Measurements from ENCODE around the gene TKFC. TPM values are rescaled to one million over a fixed set of nuclear protein-coding genes. Genes with fewer than 3 reads are reported as not detected.

The TKFC gene
- total and polyA plus RNA-seq, 9 of the 15 experiments (the other 6 are each of a cell fraction or from before 2014, with no cell fraction given) = 2.0 to 61.7 (median 28.5) TPM

DNA sequence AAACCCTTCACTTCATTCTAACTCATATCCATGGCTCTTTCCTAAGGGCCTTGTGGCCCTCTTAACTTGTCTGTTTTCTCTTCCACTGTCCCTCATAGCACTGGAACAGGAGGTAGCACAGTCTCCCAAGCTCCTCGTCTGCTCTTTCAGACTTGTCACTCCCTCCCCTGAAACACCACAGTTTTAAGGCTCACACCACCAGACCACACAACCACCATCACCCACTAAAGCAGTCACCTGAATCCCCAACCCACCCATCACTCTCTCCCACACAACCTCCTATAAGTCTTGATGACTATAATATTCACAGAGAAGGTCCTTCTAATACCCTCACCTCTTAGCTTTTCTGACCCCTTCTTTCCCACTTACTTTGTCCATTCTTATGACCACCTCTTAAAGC lies 26.8 kb upstream of the TKFC start (continued):
- TF ChIP-seq, protein P1, sequence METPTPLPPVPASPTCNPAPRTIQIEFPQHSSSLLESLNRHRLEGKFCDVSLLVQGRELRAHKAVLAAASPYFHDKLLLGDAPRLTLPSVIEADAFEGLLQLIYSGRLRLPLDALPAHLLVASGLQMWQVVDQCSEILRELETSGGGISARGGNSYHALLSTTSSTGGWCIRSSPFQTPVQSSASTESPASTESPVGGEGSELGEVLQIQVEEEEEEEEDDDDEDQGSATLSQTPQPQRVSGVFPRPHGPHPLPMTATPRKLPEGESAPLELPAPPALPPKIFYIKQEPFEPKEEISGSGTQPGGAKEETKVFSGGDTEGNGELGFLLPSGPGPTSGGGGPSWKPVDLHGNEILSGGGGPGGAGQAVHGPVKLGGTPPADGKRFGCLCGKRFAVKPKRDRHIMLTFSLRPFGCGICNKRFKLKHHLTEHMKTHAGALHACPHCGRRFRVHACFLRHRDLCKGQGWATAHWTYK (CRISPR knock-in tag; IDR thresholded peaks at IDR 0.05) = no peak

DNA sequence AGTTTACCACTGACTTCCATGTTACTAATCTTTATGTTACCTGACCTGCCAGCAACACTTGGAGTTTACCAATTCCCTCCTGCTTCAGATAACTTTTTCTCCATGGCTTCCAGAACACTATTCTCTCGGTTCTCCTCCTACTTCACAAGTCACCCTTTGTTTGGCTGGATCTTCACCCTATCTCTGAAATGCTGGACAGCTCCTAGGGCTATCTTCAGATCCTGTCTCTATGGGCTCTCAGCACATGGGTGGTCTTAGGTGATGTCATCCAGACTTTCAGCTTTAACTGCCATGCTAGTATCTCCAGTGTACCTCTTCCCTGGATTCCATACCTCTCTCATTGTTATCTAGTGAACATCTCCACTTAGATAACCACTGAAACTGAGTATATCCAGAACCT lies 25.7 kb upstream of the TKFC start:
- FAIRE-seq = no peak
- in situ Hi-C loops (cut with MboI) = no loop called here
- peaks cover 98% of the 10 kb centered on the region for H3K36me3 ChIP-seq (ENCODE audit: control insufficient read depth, insufficient read depth, low read length)

More for the DNA sequence above, 25.7 kb upstream of the TKFC start:
- no TSS peak for BruUV-seq (replicated peaks)
- no peak for TF ChIP-seq BCOR (IDR thresholded peaks at IDR 0.05)
- no peak for TF ChIP-seq BACH1 (tag; IDR thresholded peaks at IDR 0.05)
- no peak for TF ChIP-seq ZNF699 (CRISPR knock-in tag; IDR thresholded peaks at IDR 0.05; ENCODE audit: insufficient replicate concordance)
- TF ChIP-seq, protein P2, sequence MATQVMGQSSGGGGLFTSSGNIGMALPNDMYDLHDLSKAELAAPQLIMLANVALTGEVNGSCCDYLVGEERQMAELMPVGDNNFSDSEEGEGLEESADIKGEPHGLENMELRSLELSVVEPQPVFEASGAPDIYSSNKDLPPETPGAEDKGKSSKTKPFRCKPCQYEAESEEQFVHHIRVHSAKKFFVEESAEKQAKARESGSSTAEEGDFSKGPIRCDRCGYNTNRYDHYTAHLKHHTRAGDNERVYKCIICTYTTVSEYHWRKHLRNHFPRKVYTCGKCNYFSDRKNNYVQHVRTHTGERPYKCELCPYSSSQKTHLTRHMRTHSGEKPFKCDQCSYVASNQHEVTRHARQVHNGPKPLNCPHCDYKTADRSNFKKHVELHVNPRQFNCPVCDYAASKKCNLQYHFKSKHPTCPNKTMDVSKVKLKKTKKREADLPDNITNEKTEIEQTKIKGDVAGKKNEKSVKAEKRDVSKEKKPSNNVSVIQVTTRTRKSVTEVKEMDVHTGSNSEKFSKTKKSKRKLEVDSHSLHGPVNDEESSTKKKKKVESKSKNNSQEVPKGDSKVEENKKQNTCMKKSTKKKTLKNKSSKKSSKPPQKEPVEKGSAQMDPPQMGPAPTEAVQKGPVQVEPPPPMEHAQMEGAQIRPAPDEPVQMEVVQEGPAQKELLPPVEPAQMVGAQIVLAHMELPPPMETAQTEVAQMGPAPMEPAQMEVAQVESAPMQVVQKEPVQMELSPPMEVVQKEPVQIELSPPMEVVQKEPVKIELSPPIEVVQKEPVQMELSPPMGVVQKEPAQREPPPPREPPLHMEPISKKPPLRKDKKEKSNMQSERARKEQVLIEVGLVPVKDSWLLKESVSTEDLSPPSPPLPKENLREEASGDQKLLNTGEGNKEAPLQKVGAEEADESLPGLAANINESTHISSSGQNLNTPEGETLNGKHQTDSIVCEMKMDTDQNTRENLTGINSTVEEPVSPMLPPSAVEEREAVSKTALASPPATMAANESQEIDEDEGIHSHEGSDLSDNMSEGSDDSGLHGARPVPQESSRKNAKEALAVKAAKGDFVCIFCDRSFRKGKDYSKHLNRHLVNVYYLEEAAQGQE (IDR thresholded peaks at IDR 0.05; ENCODE audit: borderline replicate concordance) = peak; percentile 66
- TF ChIP-seq, protein P2 (CRISPR knock-in tag; IDR thresholded peaks at IDR 0.05; ENCODE audit: low read depth) = no peak
- TF ChIP-seq ZZZ3 (IDR thresholded peaks at IDR 0.05) = no peak
- TF ChIP-seq KDM1A (IDR thresholded peaks at IDR 0.05) = no peak
- TF ChIP-seq ZNF695 (CRISPR knock-in tag; IDR thresholded peaks at IDR 0.05) = no peak
- no peak for TF ChIP-seq BDP1 (IDR thresholded peaks at IDR 0.05; ENCODE audit: insufficient read depth, insufficient read length)
- TF ChIP-seq, protein P3, sequence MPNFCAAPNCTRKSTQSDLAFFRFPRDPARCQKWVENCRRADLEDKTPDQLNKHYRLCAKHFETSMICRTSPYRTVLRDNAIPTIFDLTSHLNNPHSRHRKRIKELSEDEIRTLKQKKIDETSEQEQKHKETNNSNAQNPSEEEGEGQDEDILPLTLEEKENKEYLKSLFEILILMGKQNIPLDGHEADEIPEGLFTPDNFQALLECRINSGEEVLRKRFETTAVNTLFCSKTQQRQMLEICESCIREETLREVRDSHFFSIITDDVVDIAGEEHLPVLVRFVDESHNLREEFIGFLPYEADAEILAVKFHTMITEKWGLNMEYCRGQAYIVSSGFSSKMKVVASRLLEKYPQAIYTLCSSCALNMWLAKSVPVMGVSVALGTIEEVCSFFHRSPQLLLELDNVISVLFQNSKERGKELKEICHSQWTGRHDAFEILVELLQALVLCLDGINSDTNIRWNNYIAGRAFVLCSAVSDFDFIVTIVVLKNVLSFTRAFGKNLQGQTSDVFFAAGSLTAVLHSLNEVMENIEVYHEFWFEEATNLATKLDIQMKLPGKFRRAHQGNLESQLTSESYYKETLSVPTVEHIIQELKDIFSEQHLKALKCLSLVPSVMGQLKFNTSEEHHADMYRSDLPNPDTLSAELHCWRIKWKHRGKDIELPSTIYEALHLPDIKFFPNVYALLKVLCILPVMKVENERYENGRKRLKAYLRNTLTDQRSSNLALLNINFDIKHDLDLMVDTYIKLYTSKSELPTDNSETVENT (CRISPR knock-in tag; IDR thresholded peaks at IDR 0.05) = no peak
- no peak for ATAC-seq
- Histone ChIP-seq H3K4me1 (replicated peaks in 1 of 2; ENCODE audit: control insufficient read depth in 2 of 2, insufficient read depth in 2 of 2, low read length in 2 of 2) (no peaks in the 10 kb centered on the region), H3K9ac (ENCODE audit: insufficient read depth in 1 of 2, low read depth in 2 of 2, low read length in 2 of 2) (no peak overlapping the region), H2AFZ (ENCODE audit: low read depth, low read length) (no peak overlapping the region), H3K27ac (ENCODE audit: extremely low read depth, low read depth, low read length) (no peak overlapping the region), H3K4me3 (no peak overlapping the region), H3K9me1 (ENCODE audit: control insufficient read depth, insufficient read depth, low read length) (peaks cover 3% of the 10 kb centered on the region), H3K27me3 (ENCODE audit: control insufficient read depth in 2 of 2, insufficient read depth in 2 of 2, low read length in 2 of 2) (no peaks in the 10 kb centered on the region), H3K9me3 (replicated peaks; ENCODE audit: control insufficient read depth, insufficient read depth, low read depth, low read length) (no peaks in the 10 kb centered on the region), H3K79me2 (ENCODE audit: control insufficient read depth, insufficient read depth, low read length) (no peaks in the 10 kb centered on the region), H3K4me2 (ENCODE audit: insufficient read depth, low read length) (no peak overlapping the region), H4K20me1 (replicated peaks; ENCODE audit: control insufficient read depth, insufficient read depth, low read length) (no peaks in the 10 kb centered on the region)
- CTCF ChIA-PET (ENCODE audit: low intra/inter-chr PET ratio) = no interaction called here
- intact Hi-C loops (cut with micrococcal nuclease) = no loop called here
- DNase-seq (ENCODE audit: extremely low read depth in 1 of 4, low spot score in 3 of 4) = no peak
- 80% methylated on average over 1 of the region's 1 CpG for WGBS (ENCODE audit: insufficient coverage, low coverage, missing lambda C conversion rate)
- POLR2A ChIA-PET = interaction anchor here (0.9 to 4.6 kb wide), 2 partner anchors 9 to 60 kb away, joined by 4 to 25 read pairs; no protein-coding TSS in a partner anchor

Data from K562 (cell line).